Measurements from ENCODE around the gene VPS16.
A peak's percentile ranks its signal among the peaks of the same experiment; 100 is the strongest.
"Not testable (repeated sequence)": the region's sequence is repeated elsewhere in the genome, so short reads cannot be mapped to it uniquely, and the experiment has no call there.

Gene VPS16

GRCh38 chr20:2829376-2829775 lies 11.2 kb upstream of the VPS16 start:
- H3K27ac ChIP-seq, result no peak overlapping the region
- no peak overlapping the region for H3K4me3 ChIP-seq

- not testable (repeated sequence) for H3K27ac ChIP-seq, H3K4me3 ChIP-seq
These were observed 9.3 kb upstream of the VPS16 start for GRCh38 chr20:2831206-2831605.

GRCh38 chr20:2833761-2834160 lies 6.8 kb upstream of the VPS16 start:
- Histone ChIP-seq H3K4me3 (no peak overlapping the region), H3K27ac (no peak overlapping the region)

- H3K4me3 ChIP-seq, result no peak overlapping the region
- no peak overlapping the region for H3K27ac ChIP-seq
These were observed 6.0 kb upstream of the VPS16 start for GRCh38 chr20:2834401-2835110.

- Histone ChIP-seq H3K4me3 (no peak overlapping the region), H3K27ac (no peak overlapping the region)
These were observed 5.2 kb upstream of the VPS16 start for GRCh38 chr20:2835331-2835796.

GRCh38 chr20:2836035-2836434 lies 4.5 kb upstream of the VPS16 start:
- Histone ChIP-seq H3K4me3 (no peak overlapping the region), H3K27ac (no peak overlapping the region)

- Histone ChIP-seq H3K4me3 (no peak overlapping the region), H3K27ac (no peak overlapping the region)
These were observed 3.2 kb upstream of the VPS16 start for GRCh38 chr20:2837221-2837960.

- Histone ChIP-seq H3K4me3 (no peak overlapping the region), H3K27ac (no peak overlapping the region)
These were observed 2.3 kb upstream of the VPS16 start for GRCh38 chr20:2838170-2838797.

- Histone ChIP-seq H3K27ac (no peak overlapping the region), H3K4me3 (no peak overlapping the region)
These were observed 1.5 kb upstream of the VPS16 start for GRCh38 chr20:2838847-2839671.

- peak overlapping the region; percentile 52 to 94 (median 88) for H3K4me3 ChIP-seq
- H3K27ac ChIP-seq, result peak overlapping the region; percentile 60 to 98 (median 92)
These were observed 810 bp upstream of the VPS16 start for GRCh38 chr20:2839732-2840137.

GRCh38 chr20:2840967-2841531 lies 504 bp downstream of the VPS16 start:
- Histone ChIP-seq H3K4me3 (peak overlapping the region; percentile 52 to 94 (median 88)), H3K27ac (peak overlapping the region; percentile 39 to 98 (median 92))

GRCh38 chr20:2845607-2846006 lies 5.1 kb downstream of the VPS16 start:
- Histone ChIP-seq H3K27ac (no peak overlapping the region), H3K4me3 (no peak overlapping the region)

- H3K4me3 ChIP-seq, result no peak overlapping the region
- H3K27ac ChIP-seq, result no peak overlapping the region
These were observed 6.2 kb downstream of the VPS16 start for GRCh38 chr20:2846698-2847097.

GRCh38 chr20:2847802-2848201 lies 7.3 kb downstream of the VPS16 start:
- Histone ChIP-seq H3K27ac (no peak overlapping the region), H3K4me3 (no peak overlapping the region)

GRCh38 chr20:2849529-2849928 lies 9.0 kb downstream of the VPS16 start:
- Histone ChIP-seq H3K4me3 (no peak overlapping the region), H3K27ac (no peak overlapping the region)

- H3K27ac ChIP-seq, result no peak overlapping the region
- no peak overlapping the region for H3K4me3 ChIP-seq
These were observed 10.5 kb downstream of the VPS16 start for GRCh38 chr20:2851086-2851485.

GRCh38 chr20:2858591-2858990 lies 18.0 kb downstream of the VPS16 start:
- Histone ChIP-seq H3K27ac (no peak overlapping the region), H3K4me3 (no peak overlapping the region)

GRCh38 chr20:2859330-2860121 lies 19.0 kb downstream of the VPS16 start:
- Histone ChIP-seq H3K4me3 (no peak overlapping the region), H3K27ac (no peak overlapping the region)

GRCh38 chr20:2864626-2865025 lies 24.1 kb downstream of the VPS16 start:
- H3K4me3 ChIP-seq, result no peak overlapping the region
- H3K27ac ChIP-seq, result no peak overlapping the region
